Aorta (tissue), 5 donors: Measurements from ENCODE around the gene G3BP2. TPM values are rescaled to one million over a fixed set of nuclear protein-coding genes. Genes with fewer than 3 reads are reported as not detected.

Experiments
- ATAC-seq: fragments of 200-7000 bp; cut with Tn5 transposase; one replicate; pipeline ENCODE4 v1.9.1; 2022; ENCODE audit warnings: moderate library complexity; ENCODE audit not compliant: low FRiP score
- DNase-seq, 2 donors: peaks; one replicate each; pipeline ENCODE4 v3.0.0-alpha.2; 2020
- H3K27ac ChIP-seq, 2 donors: one replicate each; pipeline ENCODE4 v1.5.1; 2013; ENCODE audit warnings: low read length in 2 of 2, mild to moderate bottlenecking in 2 of 2, moderate library complexity in 2 of 2, control low read depth in 1 of 2, inconsistent platforms in 1 of 2, low read depth in 1 of 2
- H3K27me3 ChIP-seq, 2 donors: one replicate each; pipeline ENCODE4 v1.6.1; 2013; ENCODE audit warnings: control low read depth in 1 of 2, low read length in 1 of 2, mild to moderate bottlenecking in 1 of 2, moderate library complexity in 1 of 2; ENCODE audit not compliant: insufficient read depth in 2 of 2, control insufficient read depth in 1 of 2
- H3K36me3 ChIP-seq, 2 donors: one replicate each; pipeline ENCODE4 v1.6.1; 2013; ENCODE audit warnings: control low read depth in 1 of 2, low read length in 1 of 2, mild to moderate bottlenecking in 1 of 2; ENCODE audit not compliant: insufficient read depth in 2 of 2, control insufficient read depth in 1 of 2
- H3K4me1 ChIP-seq, 2 donors: one replicate each; pipeline ENCODE4 v1.6.1; 2013; ENCODE audit warnings: low read length in 2 of 2, control low read depth in 1 of 2, mild to moderate bottlenecking in 1 of 2, moderate library complexity in 1 of 2; ENCODE audit not compliant: insufficient read depth in 2 of 2, control insufficient read depth in 1 of 2
- H3K4me3 ChIP-seq, 2 donors: one replicate each; pipeline ENCODE4 v1.5.1; 2013; ENCODE audit warnings: low read length in 2 of 2, control low read depth in 1 of 2, mild to moderate bottlenecking in 1 of 2
- H3K9me3 ChIP-seq: one replicate; pipeline ENCODE4 v1.6.1; 2013; ENCODE audit warnings: mild to moderate bottlenecking, low read length; ENCODE audit not compliant: control insufficient read depth
- WGBS, 2 donors: extraction: QIAGEN DNeasy Blood & Tissue Kit; methylation state at CpG; one replicate each; pipeline ENCODE4 v1.1.7; 2013; 5-methylcytosine and 5-hydroxymethylcytosine counted together
- intact Hi-C, 2 donors: fragments of 100-400 bp; cut with DNase I; formaldehyde crosslinking; loops; one replicate each; pipeline versions ENCODE4 v1.14.2 to v1.15.0; 2022
- polyA plus RNA-seq, 2 donors: library from polyadenylated mRNA; stranded (reverse); fragments of 200-250 nt; gene quantifications; one replicate each; pipeline ENCODE4 v1.2.3, GENCODE V29; 2013
- total RNA-seq, 2 donors: library from RNA; stranded (reverse); fragmentation: NEBNext Ultra II Directional; extraction: Animal tissue kit (Norgen Biotek cat#: 25700); gene quantifications; one replicate each; pipeline ENCODE4 v1.2.1, GENCODE V29; 2021
- donor health status: healthy with polysubstance abuse.
- donor health status: Bipolar disorder and iron deficiency.
- donor health status: DM: no; HTN: no; CAD: no.
- donor health status: DM: no; HTN: no; CAD: no.
- donor health status: DM: yes; HTN: yes; CAD: no.

G3BP2 gene
- total and polyA plus RNA-seq, 4 donors = 36.7 to 99.7 (median 69.1) TPM

- intact Hi-C loops = no loop called here
- 66 to 71% methylated on average over 1 of the region's 1 CpG for WGBS, 2 donors
- no peak overlapping the region for H3K4me3 ChIP-seq
- DNase-seq = no peak
- H3K27me3 ChIP-seq = no peaks in the 10 kb centered on the region
- no peaks in the 10 kb centered on the region for H3K9me3 ChIP-seq
- no peak for ATAC-seq
- no peaks in the 10 kb centered on the region for H3K36me3 ChIP-seq
- no peak overlapping the region for H3K27ac ChIP-seq
- H3K4me1 ChIP-seq = peaks cover 0 to 1% of the 10 kb centered on the region in 2 donors
These were observed 13.6 kb downstream of the G3BP2 start for GRCh38 chr4:75659512-75660031.

GRCh38 chr4:75658876-75659275 is 14.3 kb downstream of the G3BP2 start:
- H3K9me3 ChIP-seq = no peaks in the 10 kb centered on the region
- ATAC-seq (no peak), DNase-seq (no peak)
- no peaks in the 10 kb centered on the region for H3K27me3 ChIP-seq
- WGBS, 2 donors = 79 to 83% methylated on average over 4 of the region's 4 CpGs
- H3K27ac ChIP-seq = no peak overlapping the region
- H3K4me3 ChIP-seq = no peak overlapping the region
- peaks cover 0 to 1% of the 10 kb centered on the region in 2 donors for H3K4me1 ChIP-seq
- no peaks in the 10 kb centered on the region for H3K36me3 ChIP-seq
- intact Hi-C loops = no loop called here

- no peaks in the 10 kb centered on the region for H3K9me3 ChIP-seq
- intact Hi-C loops = no loop called here
- DNase-seq = no peak
- no peak overlapping the region for H3K27ac ChIP-seq
- no peaks in the 10 kb centered on the region for H3K27me3 ChIP-seq
- H3K4me3 ChIP-seq = no peak overlapping the region
- ATAC-seq = no peak
- no peaks in the 10 kb centered on the region for H3K36me3 ChIP-seq
- 66 to 70% methylated on average over 2 of the region's 2 CpGs for WGBS, 2 donors
- H3K4me1 ChIP-seq = peaks cover 0 to 1% of the 10 kb centered on the region in 2 donors
These were observed 17.6 kb downstream of the G3BP2 start for GRCh38 chr4:75655562-75655961.

GRCh38 chr4:75654905-75655304 is 18.3 kb downstream of the G3BP2 start:
- WGBS, 2 donors = 89 to 90% methylated on average over 1 of the region's 1 CpG
- Histone ChIP-seq H3K27ac (no peak overlapping the region), H3K4me3 (no peak overlapping the region), H3K9me3 (no peaks in the 10 kb centered on the region), H3K36me3 (no peaks in the 10 kb centered on the region), H3K4me1 (peaks cover 0 to 1% of the 10 kb centered on the region in 2 donors), H3K27me3 (no peaks in the 10 kb centered on the region)
- intact Hi-C loops = loop anchor here in 1 of 2 donors (5.0 kb wide), 1 partner anchor 192 kb away; no protein-coding TSS in a partner anchor
- ATAC-seq = no peak
- no peak for DNase-seq

- Histone ChIP-seq H3K27ac (no peak overlapping the region), H3K36me3 (no peaks in the 10 kb centered on the region), H3K4me1 (peaks cover 0 to 1% of the 10 kb centered on the region in 2 donors), H3K9me3 (no peaks in the 10 kb centered on the region), H3K27me3 (no peaks in the 10 kb centered on the region), H3K4me3 (no peak overlapping the region)
- ATAC-seq (no peak), DNase-seq (no peak)
- whole genome bisulfite sequencing, 2 donors = 50 to 52% methylated on average over 2 of the region's 2 CpGs
- intact Hi-C loops = loop anchor here in 1 of 2 donors (5.0 kb wide), 1 partner anchor 193 kb away; no protein-coding TSS in a partner anchor
These were observed 19.2 kb downstream of the G3BP2 start for GRCh38 chr4:75653845-75654503.

GRCh38 chr4:75644095-75644494 is 29.1 kb downstream of the G3BP2 start:
- H3K4me3 ChIP-seq = no peak overlapping the region
- ATAC-seq = no peak

GRCh38 chr4:75643651-75644050 is 29.6 kb downstream of the G3BP2 start:
- DNase-seq = no peak
- intact Hi-C loops = loop anchor here in 1 of 2 donors (10.0 kb wide), 1 partner anchor 161 kb away; no protein-coding TSS in a partner anchor
- no peak overlapping the region for H3K4me3 ChIP-seq
- ATAC-seq = no peak
- 37 to 46% methylated on average over 3 of the region's 3 CpGs for WGBS, 2 donors
- H3K4me1 ChIP-seq = no peaks in the 10 kb centered on the region
- H3K27me3 ChIP-seq = no peaks in the 10 kb centered on the region
- H3K9me3 ChIP-seq = no peaks in the 10 kb centered on the region
- H3K27ac ChIP-seq = no peak overlapping the region
- peaks cover 5 to 6% of the 10 kb centered on the region in 2 donors for H3K36me3 ChIP-seq

More at GRCh38 chr4:75644095-75644494, 29.1 kb downstream of the G3BP2 start:
- H3K4me1 ChIP-seq = no peaks in the 10 kb centered on the region
- 29 to 33% methylated on average over 4 of the region's 4 CpGs for WGBS, 2 donors
- H3K27me3 ChIP-seq = no peaks in the 10 kb centered on the region
- H3K36me3 ChIP-seq = peaks cover 5 to 6% of the 10 kb centered on the region in 2 donors
- intact Hi-C loops = loop anchor here in 1 of 2 donors (10.0 kb wide), 1 partner anchor 161 kb away; no protein-coding TSS in a partner anchor
- H3K9me3 ChIP-seq = no peaks in the 10 kb centered on the region
- no peak overlapping the region for H3K27ac ChIP-seq
- no peak for DNase-seq

- DNase-seq (no peak), ATAC-seq (no peak)
- H3K36me3 ChIP-seq = no peaks in the 10 kb centered on the region
- no peak overlapping the region for H3K4me3 ChIP-seq
- no peak overlapping the region for H3K27ac ChIP-seq
- H3K27me3 ChIP-seq = no peaks in the 10 kb centered on the region
- 94 to 95% methylated on average over 7 of the region's 7 CpGs for WGBS, 2 donors
- intact Hi-C loops = loop anchor here in 1 of 2 donors (10.0 kb wide), 1 partner anchor 206 kb away; no protein-coding TSS in a partner anchor
- H3K4me1 ChIP-seq = no peaks in the 10 kb centered on the region
- H3K9me3 ChIP-seq = no peaks in the 10 kb centered on the region
These were observed 34.0 kb downstream of the G3BP2 start for GRCh38 chr4:75639124-75639695.
